DOHH2 (cell line): Measurements from ENCODE around the gene NR3C2.

ENCODE experiments used
- EZH2phosphoT487 ChIP-seq: fragments of 200-600 bp; sonication (generic); IDR thresholded peaks from 2 replicates; pipeline ENCODE4 v1.6.1; 2017; ENCODE audit warnings: borderline replicate concordance, mild to moderate bottlenecking, antibody characterized with exemption, low read length, moderate library complexity, mixed read lengths
- TF ChIP-seq, protein P1 (sequence below): fragments of 200-600 bp; sonication (generic); IDR thresholded peaks from one replicate; pipeline ENCODE4 v1.5.1; 2014; ENCODE audit warnings: antibody characterized with exemption, mild to moderate bottlenecking, low read depth, low read length; ENCODE audit not compliant: poor library complexity, severe bottlenecking

DNA sequence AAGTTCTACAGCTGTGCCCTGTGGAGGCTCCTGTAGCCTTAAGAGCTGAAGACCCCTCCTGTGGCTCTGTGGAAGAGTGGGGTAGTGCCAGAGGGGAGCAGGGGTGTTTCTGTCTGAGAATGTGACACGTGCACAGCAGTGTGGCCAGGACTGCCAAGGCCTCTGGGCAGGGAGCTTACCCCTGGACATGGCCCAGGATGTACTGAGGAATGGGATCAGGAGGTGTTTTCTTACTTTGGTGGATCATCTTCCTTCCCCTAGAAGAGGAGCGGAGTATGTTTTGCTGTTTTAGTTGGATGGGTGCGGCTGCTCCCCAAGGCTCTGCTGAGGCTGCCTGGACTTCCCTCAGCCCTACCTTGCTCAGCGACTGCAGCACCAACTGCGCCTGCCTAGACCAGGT, 367.8 kb downstream of the NR3C2 start:
- TF ChIP-seq EZH2phosphoT487, result no peak
- TF ChIP-seq, protein P1, sequence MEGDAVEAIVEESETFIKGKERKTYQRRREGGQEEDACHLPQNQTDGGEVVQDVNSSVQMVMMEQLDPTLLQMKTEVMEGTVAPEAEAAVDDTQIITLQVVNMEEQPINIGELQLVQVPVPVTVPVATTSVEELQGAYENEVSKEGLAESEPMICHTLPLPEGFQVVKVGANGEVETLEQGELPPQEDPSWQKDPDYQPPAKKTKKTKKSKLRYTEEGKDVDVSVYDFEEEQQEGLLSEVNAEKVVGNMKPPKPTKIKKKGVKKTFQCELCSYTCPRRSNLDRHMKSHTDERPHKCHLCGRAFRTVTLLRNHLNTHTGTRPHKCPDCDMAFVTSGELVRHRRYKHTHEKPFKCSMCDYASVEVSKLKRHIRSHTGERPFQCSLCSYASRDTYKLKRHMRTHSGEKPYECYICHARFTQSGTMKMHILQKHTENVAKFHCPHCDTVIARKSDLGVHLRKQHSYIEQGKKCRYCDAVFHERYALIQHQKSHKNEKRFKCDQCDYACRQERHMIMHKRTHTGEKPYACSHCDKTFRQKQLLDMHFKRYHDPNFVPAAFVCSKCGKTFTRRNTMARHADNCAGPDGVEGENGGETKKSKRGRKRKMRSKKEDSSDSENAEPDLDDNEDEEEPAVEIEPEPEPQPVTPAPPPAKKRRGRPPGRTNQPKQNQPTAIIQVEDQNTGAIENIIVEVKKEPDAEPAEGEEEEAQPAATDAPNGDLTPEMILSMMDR, result no peak
